Stimulated activated CD4-positive, alpha-beta T cell treated with anti-CD3 and anti-CD28 coated beads, TNF-alpha, amount 100 ng/mL, for 1 hour (primary cell): ENCODE measurements around the gene PGAM5.
"Not testable (repeated sequence)": the region's sequence is repeated elsewhere in the genome, so short reads cannot be mapped to it uniquely, and the experiment has no call there.

Source experiments
- DNase-seq, 3 donors: peaks; one replicate each; pipeline ENCODE4 v3.0.0-alpha.2; 2020; ENCODE audit warnings: low read depth in 3 of 3, low spot score in 1 of 3

The PGAM5 gene

GRCh38 chr12:132687211-132688164 lies 23.2 kb upstream of the PGAM5 start, which contains the start of the genes POLE and PXMP2:
Gene POLE, minus strand, starts transcription at chr12:132687342. Its CDS starts 27 bp downstream, at chr12:132687315.
Gene PXMP2, plus strand, starts transcription at chr12:132687587. Its CDS starts 84 bp downstream, at chr12:132687671.
- DNase-seq, result peak; percentile 87 to 95 (median 89)

DNA sequence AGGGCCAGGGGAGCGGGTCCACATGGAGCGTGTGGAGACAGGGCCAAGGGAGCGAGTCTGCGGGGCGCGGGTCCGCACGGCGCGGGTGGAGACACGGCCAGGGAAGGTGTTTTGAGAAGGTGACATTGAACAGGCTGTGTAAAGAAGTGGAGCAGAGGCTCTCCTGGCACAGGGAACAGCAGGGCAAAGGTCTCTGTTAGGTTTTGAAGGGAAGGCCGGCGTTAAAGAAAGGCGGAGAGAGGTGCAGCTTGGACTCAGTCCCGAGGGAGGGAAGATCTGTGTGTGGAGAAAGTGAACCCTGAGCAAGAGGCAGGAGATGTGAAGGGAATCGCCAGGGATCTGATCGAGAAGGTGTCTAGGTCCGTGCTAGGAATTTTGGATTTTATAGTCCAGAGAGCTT lies 21.4 kb upstream of the PGAM5 start:
- DNase-seq, result no peak

GRCh38 chr12:132690112-132690511 lies 20.5 kb upstream of the PGAM5 start:
- no peak for DNase-seq

GRCh38 chr12:132692030-132692429 lies 18.6 kb upstream of the PGAM5 start:
- not testable (repeated sequence) for DNase-seq

DNA sequence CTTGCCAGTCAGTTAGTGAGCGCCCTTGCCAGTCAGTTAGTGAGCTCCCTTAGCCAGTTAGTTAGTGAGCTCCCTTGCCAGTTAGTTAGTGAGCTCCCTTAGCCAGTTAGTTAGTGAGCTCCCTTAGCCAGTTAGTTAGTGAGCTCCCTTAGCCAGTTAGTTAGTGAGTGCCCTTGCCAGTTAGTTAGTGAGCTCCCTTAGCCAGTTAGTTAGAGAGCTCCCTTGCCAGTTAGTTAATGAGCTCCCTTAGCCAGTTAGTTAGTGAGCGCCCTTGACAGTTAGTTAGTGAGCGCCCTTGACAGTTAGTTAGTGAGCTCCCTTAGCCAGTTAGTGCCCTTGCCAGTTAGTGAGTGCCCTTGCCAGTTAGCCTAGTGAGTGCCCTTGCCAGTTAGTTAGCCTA lies 15.8 kb upstream of the PGAM5 start:
- not testable (repeated sequence) for DNase-seq

GRCh38 chr12:132695431-132695830 lies 15.2 kb upstream of the PGAM5 start:
- DNase-seq, result no peak

GRCh38 chr12:132698341-132698740 lies 12.3 kb upstream of the PGAM5 start:
- DNase-seq, result no peak

GRCh38 chr12:132700212-132700822 lies 10.3 kb upstream of the PGAM5 start:
- no peak for DNase-seq

GRCh38 chr12:132702640-132703039 lies 8.0 kb upstream of the PGAM5 start:
- no peak for DNase-seq

- no peak for DNase-seq
These were observed 7.0 kb upstream of the PGAM5 start for GRCh38 chr12:132703641-132704040.

DNA sequence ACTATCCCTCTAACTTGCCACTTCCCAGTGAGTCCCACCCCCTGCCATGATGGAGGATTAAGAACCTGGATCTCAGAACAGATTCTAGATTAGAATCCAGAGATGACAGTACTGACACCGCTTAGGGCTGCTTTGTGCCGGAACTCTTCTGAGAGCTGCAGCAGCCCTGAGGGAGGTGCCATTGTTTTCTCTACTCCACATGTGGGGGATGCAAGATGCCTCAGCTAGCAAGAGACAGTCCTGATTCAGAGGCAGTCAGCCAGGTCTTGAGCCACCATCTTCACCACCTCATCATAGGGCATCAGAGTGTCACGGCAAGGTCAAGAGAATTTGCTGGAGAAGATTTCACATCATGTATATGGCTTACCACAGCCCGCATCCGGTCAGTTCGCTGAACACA lies 3.4 kb upstream of the PGAM5 start:
- DNase-seq, result no peak

GRCh38 chr12:132708150-132708549 lies 2.5 kb upstream of the PGAM5 start:
- no peak for DNase-seq

GRCh38 chr12:132710043-132710404 lies 618 bp upstream of the PGAM5 start:
- DNase-seq, result no peak

- DNase-seq, result no peak
These were observed 620 bp downstream of the PGAM5 start for GRCh38 chr12:132711080-132711843.

DNA sequence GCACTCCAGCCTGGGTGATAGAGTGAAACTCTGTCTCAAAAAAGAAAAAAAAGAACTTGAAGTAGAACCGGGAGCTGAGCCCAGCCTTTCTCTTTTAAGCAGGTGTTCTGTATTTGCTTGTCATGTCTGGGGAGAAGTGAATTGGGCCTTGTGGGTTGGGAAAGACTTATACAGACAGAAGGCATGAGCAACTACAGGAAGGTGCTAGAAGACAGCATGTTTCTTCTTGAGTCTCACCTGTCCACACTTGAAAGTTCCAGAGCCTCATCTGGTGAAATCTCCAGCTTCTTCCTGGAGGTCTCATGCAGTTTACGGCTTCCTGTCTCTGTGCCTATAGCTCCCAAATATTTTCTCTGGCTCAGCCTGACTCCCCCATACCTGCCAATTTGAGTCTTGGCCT lies 2.5 kb downstream of the PGAM5 start:
- DNase-seq, result no peak

- DNase-seq, result no peak
These were observed 5.2 kb downstream of the PGAM5 start for GRCh38 chr12:132715874-132716273.

DNA sequence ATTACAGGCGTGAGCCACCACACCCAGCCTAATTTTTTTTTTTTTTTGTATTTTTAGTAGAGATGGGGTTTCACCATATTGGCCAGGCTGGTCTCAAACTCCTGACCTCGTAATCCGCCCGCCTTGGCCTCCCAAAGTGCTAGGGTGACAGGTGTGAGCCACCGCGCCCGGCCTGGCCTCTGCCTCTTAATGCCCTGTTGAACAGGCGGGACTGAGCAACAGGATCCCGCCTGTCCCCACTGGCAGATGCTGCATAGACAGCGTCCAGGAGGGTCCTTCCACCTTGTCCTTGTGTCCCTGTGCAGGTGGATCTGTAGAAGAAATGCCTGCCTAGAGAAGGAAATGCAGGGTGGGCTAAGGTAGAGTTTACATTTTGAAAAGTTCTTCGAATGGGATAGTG lies 5.7 kb downstream of the PGAM5 start:
- no peak for DNase-seq

DNA sequence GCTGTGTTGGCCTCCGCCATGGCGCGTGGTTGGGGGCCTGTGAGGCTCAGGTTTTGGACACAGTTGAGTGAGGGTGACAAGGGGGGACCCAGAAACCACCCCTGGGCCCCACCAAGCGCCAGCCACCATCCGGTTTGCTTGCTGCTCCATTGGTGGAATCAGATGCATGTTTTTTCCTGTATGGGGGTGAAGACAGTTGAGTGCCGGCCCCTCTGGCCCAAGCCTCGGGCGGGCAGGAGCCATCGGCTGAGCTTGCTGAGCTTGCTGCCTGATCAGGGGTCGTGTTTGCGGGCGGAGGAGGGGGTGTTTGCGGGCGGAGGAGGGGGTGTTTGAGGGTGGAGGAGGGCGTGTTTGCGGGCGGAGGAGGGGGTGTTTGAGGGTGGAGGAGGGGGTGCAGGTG lies 6.4 kb downstream of the PGAM5 start:
- no peak for DNase-seq

GRCh38 chr12:132717531-132718387 lies 7.1 kb downstream of the PGAM5 start:
- DNase-seq, result no peak

- DNase-seq, result no peak
These were observed 8.0 kb downstream of the PGAM5 start for GRCh38 chr12:132718644-132719043.
